Measurements from ENCODE around the gene SASH1.

Gene SASH1

GRCh38 chr6:148530394-148530953, 187.8 kb downstream of the SASH1 start:
- TF ChIP-seq CTCF (IDR thresholded peaks at IDR 0.05; ENCODE audit: extremely low read depth, insufficient read depth, missing control alignments): no peak
- peak; percentile 77 for DNase-seq (ENCODE audit: low spot score)
- in situ Hi-C loops (cut with MboI; ENCODE audit: low pct_unique_long_range_greater_than_20kb, low sequenced_read_pairs, unreplicated experiment): no loop called here

- in situ Hi-C loops (cut with MboI; ENCODE audit: low pct_unique_long_range_greater_than_20kb, low sequenced_read_pairs, unreplicated experiment): no loop called here
- TF ChIP-seq CTCF (IDR thresholded peaks at IDR 0.05; ENCODE audit: extremely low read depth, insufficient read depth, missing control alignments): no peak
- no peak for DNase-seq (ENCODE audit: low spot score)
Measured at GRCh38 chr6:148530976-148531375, 188.3 kb downstream of the SASH1 start.

- no peak for TF ChIP-seq CTCF (IDR thresholded peaks at IDR 0.05; ENCODE audit: extremely low read depth, insufficient read depth, missing control alignments)
- DNase-seq (ENCODE audit: low spot score): no peak
- in situ Hi-C loops (cut with MboI; ENCODE audit: low pct_unique_long_range_greater_than_20kb, low sequenced_read_pairs, unreplicated experiment): no loop called here
Measured at GRCh38 chr6:148532698-148533097, 190.1 kb downstream of the SASH1 start.

- DNase-seq (ENCODE audit: low spot score): no peak
- no peak for TF ChIP-seq CTCF (IDR thresholded peaks at IDR 0.05; ENCODE audit: extremely low read depth, insufficient read depth, missing control alignments)
- in situ Hi-C loops (cut with MboI; ENCODE audit: low pct_unique_long_range_greater_than_20kb, low sequenced_read_pairs, unreplicated experiment): no loop called here
Measured at GRCh38 chr6:148533309-148534107, 190.9 kb downstream of the SASH1 start.

GRCh38 chr6:148534871-148535270, 192.2 kb downstream of the SASH1 start:
- in situ Hi-C loops (cut with MboI; ENCODE audit: low pct_unique_long_range_greater_than_20kb, low sequenced_read_pairs, unreplicated experiment): no loop called here
- TF ChIP-seq CTCF (IDR thresholded peaks at IDR 0.05; ENCODE audit: extremely low read depth, insufficient read depth, missing control alignments): no peak
- no peak for DNase-seq (ENCODE audit: low spot score)

GRCh38 chr6:148535381-148535780, 192.7 kb downstream of the SASH1 start:
- no peak for DNase-seq (ENCODE audit: low spot score)
- in situ Hi-C loops (cut with MboI; ENCODE audit: low pct_unique_long_range_greater_than_20kb, low sequenced_read_pairs, unreplicated experiment): no loop called here
- no peak for TF ChIP-seq CTCF (IDR thresholded peaks at IDR 0.05; ENCODE audit: extremely low read depth, insufficient read depth, missing control alignments)
